HEK293 (cell line): ENCODE data around the gene GPR157.

Experiments
- CTCF ChIA-PET: fragments of 350-600 bp; formaldehyde crosslinking; extraction: SDS; loops from one replicate; lab custom pipeline; 2021; ENCODE audit warnings: antibody characterized with exemption; lab: Yijun Ruan, JAX
- POLR2A ChIA-PET: fragments of 300-600 bp; formaldehyde crosslinking; extraction: SDS; loops from one replicate; lab custom pipeline; 2020; ENCODE audit warnings: antibody characterized with exemption, inconsistent platforms; lab: Yijun Ruan, JAX
- H3K27ac ChIP-seq: fragments of 200-500 bp; sonication (Bioruptor generic); 2 replicates; pipeline ENCODE4 v1.5.1; 2014; ENCODE audit warnings: low read depth, low read length, control low read depth, inconsistent platforms; ENCODE audit errors: extremely low read depth
- H3K36me3 ChIP-seq, 2 experiments: fragments of 200-500 bp in 1 of 2; sonication (Bioruptor generic) in 1 of 2; 1 replicate in 1 of 2; 2 replicates in 1 of 2; pipeline ENCODE4 v1.5.1; 2014 to 2017; ENCODE audit warnings: inconsistent platforms in 2 of 2, low read length in 2 of 2; ENCODE audit not compliant: control insufficient read depth in 2 of 2, insufficient read depth in 1 of 2
- H3K4me1 ChIP-seq: fragments of 200-500 bp; sonication (Bioruptor generic); 2 replicates; pipeline ENCODE4 v1.5.1; 2014; ENCODE audit warnings: mild to moderate bottlenecking, low read length, inconsistent platforms; ENCODE audit not compliant: control insufficient read depth, insufficient read depth
- H3K4me3 ChIP-seq: 2 replicates; pipeline ENCODE4 v1.5.1; 2011; ENCODE audit warnings: low read depth, mild to moderate bottlenecking, control low read depth, low read length, moderate library complexity
- H3K9me3 ChIP-seq: fragments of 200-500 bp; sonication (Bioruptor generic); 2 replicates; pipeline ENCODE4 v1.5.1; 2014; ENCODE audit warnings: low read depth, low read length, inconsistent platforms; ENCODE audit not compliant: control insufficient read depth, insufficient read depth
- BCL11A ChIP-seq: fragments of 450-650 bp; formaldehyde crosslinking; IDR thresholded peaks from 2 replicates; pipeline ENCODE4 v1.5.1; 2016; ENCODE audit warnings: low read depth, missing biosample characterization, missing genetic modification characterization
- FEZF1 ChIP-seq: fragments of 450-650 bp; formaldehyde crosslinking; IDR thresholded peaks from 2 replicates; pipeline ENCODE4 v1.5.1; 2016; ENCODE audit warnings: missing biosample characterization, missing genetic modification characterization
- HOXA7 ChIP-seq: sonication (generic); formaldehyde crosslinking; IDR thresholded peaks from 2 replicates; pipeline ENCODE4 v1.8.1; 2022; ENCODE audit warnings: missing genetic modification reagents, borderline replicate concordance
- HOXC10 ChIP-seq: sonication (generic); formaldehyde crosslinking; IDR thresholded peaks from 2 replicates; pipeline ENCODE4 v1.8.1; 2023; ENCODE audit warnings: mild to moderate bottlenecking, missing genetic modification reagents
- KLF10 ChIP-seq: fragments of 450-650 bp; IDR thresholded peaks from 2 replicates; pipeline ENCODE4 v1.5.1; 2018; ENCODE audit warnings: missing biosample characterization, mild to moderate bottlenecking, missing genetic modification characterization
- OSR2 ChIP-seq: fragments of 450-650 bp; formaldehyde crosslinking; IDR thresholded peaks from 2 replicates; pipeline ENCODE4 v1.5.1; 2016; ENCODE audit warnings: missing biosample characterization, missing genetic modification characterization
- PRDM1 ChIP-seq: fragments of 450-650 bp; formaldehyde crosslinking; IDR thresholded peaks from 2 replicates; pipeline ENCODE4; 2016; ENCODE audit warnings: missing biosample characterization, missing genetic modification characterization
- PRDM6 ChIP-seq: fragments of 450-650 bp; formaldehyde crosslinking; IDR thresholded peaks from 2 replicates; pipeline ENCODE4 v1.5.1; 2017; ENCODE audit warnings: missing biosample characterization, missing genetic modification characterization
- SP3 ChIP-seq: fragments of 450-650 bp; formaldehyde crosslinking; IDR thresholded peaks from 2 replicates; pipeline ENCODE4 v1.5.1; 2016; ENCODE audit warnings: missing biosample characterization, missing genetic modification characterization
- SP7 ChIP-seq: fragments of 450-650 bp; formaldehyde crosslinking; IDR thresholded peaks from 2 replicates; pipeline ENCODE4 v1.5.1; 2016; ENCODE audit warnings: missing biosample characterization, missing genetic modification characterization
- TRIM28 ChIP-seq: IDR thresholded peaks from 2 replicates; pipeline ENCODE4 v1.6.1; 2011; ENCODE audit warnings: low read length, control low read depth, borderline replicate concordance
- YY2 ChIP-seq: fragments of 450-650 bp; formaldehyde crosslinking; IDR thresholded peaks from 2 replicates; pipeline ENCODE4 v1.5.1; 2016; ENCODE audit warnings: missing biosample characterization, missing genetic modification characterization
- ZBTB17 ChIP-seq: fragments of 450-650 bp; formaldehyde crosslinking; IDR thresholded peaks from 2 replicates; pipeline ENCODE4 v1.5.1; 2016; ENCODE audit warnings: missing biosample characterization, missing genetic modification characterization
- ZBTB48 ChIP-seq: fragments of 450-650 bp; formaldehyde crosslinking; IDR thresholded peaks from 2 replicates; pipeline ENCODE4 v1.5.1; 2016; ENCODE audit warnings: missing biosample characterization, missing genetic modification characterization
- ZFP3 ChIP-seq: fragments of 450-650 bp; formaldehyde crosslinking; IDR thresholded peaks from 2 replicates; pipeline ENCODE4 v1.5.1; 2016; ENCODE audit warnings: low read depth, missing biosample characterization, missing genetic modification characterization
- ZFP41 ChIP-seq: fragments of 450-650 bp; formaldehyde crosslinking; IDR thresholded peaks from 2 replicates; pipeline ENCODE4 v1.5.1; 2016; ENCODE audit warnings: missing biosample characterization, missing genetic modification characterization, borderline replicate concordance
- ZIC2 ChIP-seq: fragments of 450-650 bp; formaldehyde crosslinking; IDR thresholded peaks from 2 replicates; pipeline ENCODE4 v1.5.1; 2016; ENCODE audit warnings: missing biosample characterization, missing genetic modification characterization
- ZNF121 ChIP-seq: fragments of 450-650 bp; formaldehyde crosslinking; IDR thresholded peaks from 2 replicates; pipeline ENCODE4 v1.5.1; 2016; ENCODE audit warnings: missing biosample characterization, missing genetic modification characterization
- ZNF214 ChIP-seq: fragments of 450-650 bp; formaldehyde crosslinking; IDR thresholded peaks from 2 replicates; pipeline ENCODE4 v1.5.1; 2017; ENCODE audit warnings: missing biosample characterization, mild to moderate bottlenecking, missing genetic modification characterization, borderline replicate concordance
- ZNF274 ChIP-seq, 2 experiments: fragments of 200-500 bp in 1 of 2; fragments of 450-650 bp in 1 of 2; sonication (Bioruptor generic) in 1 of 2; formaldehyde crosslinking in 1 of 2; IDR thresholded peaks; 2 replicates each; pipeline versions ENCODE4 v1.5.1 to v1.6.1; 2014 to 2016; ENCODE audit warnings: borderline replicate concordance in 1 of 2, inconsistent platforms in 1 of 2, low read length in 1 of 2, missing biosample characterization in 1 of 2, missing genetic modification characterization in 1 of 2
- ZNF37A ChIP-seq: fragments of 450-650 bp; IDR thresholded peaks from 2 replicates; pipeline ENCODE4 v1.5.1; 2018; ENCODE audit warnings: missing biosample characterization, missing genetic modification characterization
- ZNF398 ChIP-seq: fragments of 450-650 bp; formaldehyde crosslinking; IDR thresholded peaks from 2 replicates; pipeline ENCODE4 v1.5.1; 2017; ENCODE audit warnings: missing biosample characterization, missing genetic modification characterization
- ZNF404 ChIP-seq: fragments of 450-650 bp; formaldehyde crosslinking; IDR thresholded peaks from 2 replicates; pipeline ENCODE4 v1.5.1; 2017; ENCODE audit warnings: missing biosample characterization, missing genetic modification characterization
- ZNF555 ChIP-seq: fragments of 450-650 bp; formaldehyde crosslinking; conservative IDR thresholded peaks from 2 replicates; pipeline ENCODE4 v1.5.1; 2017; ENCODE audit warnings: missing biosample characterization, mild to moderate bottlenecking, missing genetic modification characterization, inconsistent platforms
- ZNF596 ChIP-seq: fragments of 450-650 bp; IDR thresholded peaks from 2 replicates; pipeline ENCODE4 v1.5.0; 2018; ENCODE audit warnings: missing biosample characterization, mild to moderate bottlenecking, missing genetic modification characterization, moderate library complexity
- ZNF623 ChIP-seq: fragments of 450-650 bp; formaldehyde crosslinking; IDR thresholded peaks from 2 replicates; pipeline ENCODE4 v1.5.1; 2016; ENCODE audit warnings: missing biosample characterization, missing genetic modification characterization
- ZNF629 ChIP-seq: fragments of 450-650 bp; formaldehyde crosslinking; IDR thresholded peaks from 2 replicates; pipeline ENCODE4 v1.5.1; 2017; ENCODE audit warnings: missing biosample characterization, missing genetic modification characterization
- ZNF76 ChIP-seq: fragments of 450-650 bp; formaldehyde crosslinking; IDR thresholded peaks from 2 replicates; pipeline ENCODE4; 2016; ENCODE audit warnings: low read depth, missing biosample characterization, missing genetic modification characterization, borderline replicate concordance
- ZNF830 ChIP-seq: fragments of 450-650 bp; IDR thresholded peaks from 2 replicates; pipeline ENCODE4 v1.5.0; 2018; ENCODE audit warnings: missing biosample characterization, missing genetic modification characterization, low read depth, mild to moderate bottlenecking, moderate library complexity
- ZXDB ChIP-seq: fragments of 450-650 bp; formaldehyde crosslinking; IDR thresholded peaks from 2 replicates; pipeline ENCODE4 v1.5.1; 2016; ENCODE audit warnings: missing biosample characterization, missing genetic modification characterization
- TF ChIP-seq, protein P1 (sequence below): fragments of 450-650 bp; formaldehyde crosslinking; IDR thresholded peaks from 2 replicates; pipeline ENCODE4 v1.5.1; 2017; ENCODE audit warnings: missing biosample characterization, missing genetic modification characterization
- TF ChIP-seq, protein P2 (sequence below): fragments of 450-650 bp; formaldehyde crosslinking; IDR thresholded peaks from 2 replicates; pipeline ENCODE4 v1.5.1; 2016; ENCODE audit warnings: missing biosample characterization, missing genetic modification characterization, borderline replicate concordance

GPR157 gene

GRCh38 chr1:9075022-9075421, 53.9 kb downstream of the GPR157 start:
- no peak for TF ChIP-seq ZNF623
- no peak for TF ChIP-seq YY2
- TF ChIP-seq, protein P1, sequence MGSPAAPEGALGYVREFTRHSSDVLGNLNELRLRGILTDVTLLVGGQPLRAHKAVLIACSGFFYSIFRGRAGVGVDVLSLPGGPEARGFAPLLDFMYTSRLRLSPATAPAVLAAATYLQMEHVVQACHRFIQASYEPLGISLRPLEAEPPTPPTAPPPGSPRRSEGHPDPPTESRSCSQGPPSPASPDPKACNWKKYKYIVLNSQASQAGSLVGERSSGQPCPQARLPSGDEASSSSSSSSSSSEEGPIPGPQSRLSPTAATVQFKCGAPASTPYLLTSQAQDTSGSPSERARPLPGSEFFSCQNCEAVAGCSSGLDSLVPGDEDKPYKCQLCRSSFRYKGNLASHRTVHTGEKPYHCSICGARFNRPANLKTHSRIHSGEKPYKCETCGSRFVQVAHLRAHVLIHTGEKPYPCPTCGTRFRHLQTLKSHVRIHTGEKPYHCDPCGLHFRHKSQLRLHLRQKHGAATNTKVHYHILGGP (tag by site-specific recombination), result peak; percentile 79
- no peak for TF ChIP-seq ZFP41 (tag by site-specific recombination)
- peak; percentile 54 for TF ChIP-seq ZIC2 (tag by site-specific recombination)
- no peak for TF ChIP-seq ZNF274 (IDR thresholded peaks at IDR 0.05; ENCODE audit: low read length)
- no peak for TF ChIP-seq ZNF274 (tag by site-specific recombination; IDR thresholded peaks at IDR 0.05; ENCODE audit: borderline replicate concordance)
- TF ChIP-seq TRIM28, result 0 out of 2 replicates have a peak, but pooled peaks have one; percentile 32
- peak; percentile 54 for TF ChIP-seq ZBTB17 (tag by site-specific recombination)
- no peak for TF ChIP-seq ZNF37A
- no peak for TF ChIP-seq ZNF214 (tag by site-specific recombination)
- no peak for TF ChIP-seq ZBTB48
- TF ChIP-seq KLF10, result no peak
- TF ChIP-seq SP3, result no peak
- peak; percentile 73 for TF ChIP-seq PRDM1 (tag by site-specific recombination)
- TF ChIP-seq ZFP3 (tag by site-specific recombination), result no peak
- no peak for TF ChIP-seq ZNF629 (tag by site-specific recombination)
- TF ChIP-seq ZNF830 (tag by site-specific recombination), result no peak
- peak; percentile 82 for TF ChIP-seq SP7 (tag by site-specific recombination)
- no peak for TF ChIP-seq ZNF76 (tag by site-specific recombination)
- peak; percentile 28; the same call in 1 of the 2 replicates for TF ChIP-seq ZXDB (tag by site-specific recombination)
- TF ChIP-seq ZNF121, result 0 out of 2 replicates have a peak, but pooled peaks have one; percentile 0
- no peak for TF ChIP-seq HOXC10
- TF ChIP-seq PRDM6 (tag by site-specific recombination), result peak; percentile 16; the same call in 1 of the 2 replicates
- no peak for TF ChIP-seq ZNF596 (tag by site-specific recombination)
- no peak for TF ChIP-seq BCL11A (tag by site-specific recombination)
- no peak for TF ChIP-seq ZNF398 (tag by site-specific recombination)
- 0 out of 2 replicates have a peak, but pooled peaks have one; percentile 50 for TF ChIP-seq FEZF1 (tag by site-specific recombination)
- peak; percentile 28; the same call in 1 of the 2 replicates for TF ChIP-seq OSR2
- TF ChIP-seq, protein P2, sequence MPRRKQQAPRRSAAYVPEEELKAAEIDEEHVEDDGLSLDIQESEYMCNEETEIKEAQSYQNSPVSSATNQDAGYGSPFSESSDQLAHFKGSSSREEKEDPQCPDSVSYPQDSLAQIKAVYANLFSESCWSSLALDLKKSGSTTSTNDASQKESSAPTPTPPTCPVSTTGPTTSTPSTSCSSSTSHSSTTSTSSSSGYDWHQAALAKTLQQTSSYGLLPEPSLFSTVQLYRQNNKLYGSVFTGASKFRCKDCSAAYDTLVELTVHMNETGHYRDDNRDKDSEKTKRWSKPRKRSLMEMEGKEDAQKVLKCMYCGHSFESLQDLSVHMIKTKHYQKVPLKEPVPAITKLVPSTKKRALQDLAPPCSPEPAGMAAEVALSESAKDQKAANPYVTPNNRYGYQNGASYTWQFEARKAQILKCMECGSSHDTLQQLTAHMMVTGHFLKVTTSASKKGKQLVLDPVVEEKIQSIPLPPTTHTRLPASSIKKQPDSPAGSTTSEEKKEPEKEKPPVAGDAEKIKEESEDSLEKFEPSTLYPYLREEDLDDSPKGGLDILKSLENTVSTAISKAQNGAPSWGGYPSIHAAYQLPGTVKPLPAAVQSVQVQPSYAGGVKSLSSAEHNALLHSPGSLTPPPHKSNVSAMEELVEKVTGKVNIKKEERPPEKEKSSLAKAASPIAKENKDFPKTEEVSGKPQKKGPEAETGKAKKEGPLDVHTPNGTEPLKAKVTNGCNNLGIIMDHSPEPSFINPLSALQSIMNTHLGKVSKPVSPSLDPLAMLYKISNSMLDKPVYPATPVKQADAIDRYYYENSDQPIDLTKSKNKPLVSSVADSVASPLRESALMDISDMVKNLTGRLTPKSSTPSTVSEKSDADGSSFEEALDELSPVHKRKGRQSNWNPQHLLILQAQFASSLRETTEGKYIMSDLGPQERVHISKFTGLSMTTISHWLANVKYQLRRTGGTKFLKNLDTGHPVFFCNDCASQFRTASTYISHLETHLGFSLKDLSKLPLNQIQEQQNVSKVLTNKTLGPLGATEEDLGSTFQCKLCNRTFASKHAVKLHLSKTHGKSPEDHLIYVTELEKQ (tag by site-specific recombination), result no peak
- no peak for TF ChIP-seq ZNF555 (tag by site-specific recombination)
- no peak for TF ChIP-seq ZNF404 (tag by site-specific recombination)
- TF ChIP-seq HOXA7 (CRISPR knock-in tag), result no peak
- TF ChIP-seq, all 188 proteins: peak for 11
- ChIA-PET POLR2A (no interaction called here), CTCF (interaction anchor here (0.6 to 0.7 kb wide), 2 partner anchors 68 to 191 kb away, joined by 3 read pairs; no protein-coding TSS in a partner anchor)

More at GRCh38 chr1:9075022-9075421, 53.9 kb downstream of the GPR157 start:
- no peaks in the 10 kb centered on the region for H3K36me3 ChIP-seq
- no peak overlapping the region for H3K4me3 ChIP-seq
- peaks cover 4% of the 10 kb centered on the region for H3K4me1 ChIP-seq
- no peak overlapping the region for H3K27ac ChIP-seq
- H3K9me3 ChIP-seq, result no peaks in the 10 kb centered on the region
